K562 (cell line): ENCODE measurements around the gene CACNA1C. TPM values are rescaled to one million over a fixed set of nuclear protein-coding genes. Genes with fewer than 3 reads are reported as not detected.
A peak's percentile ranks its signal among the peaks of the same experiment; 100 is the strongest.

Experiments
- ATAC-seq: fragments of 200-7000 bp; cut with Tn5 transposase; 3 replicates; pipeline ENCODE4 v1.9.1; 2020; ENCODE audit warnings: moderate library complexity
- BruUV-seq: library from RNA; stranded (reverse); fragments of 400-500 nt; replicated peaks from 2 replicates; lab custom pipeline; 2021; lab: Mats Ljungman, UMichigan
- CTCF ChIA-PET: fragments of 300-600 bp; formaldehyde crosslinking; extraction: SDS; loops from one replicate; lab custom pipeline; 2021; ENCODE audit warnings: low intra/inter-chr PET ratio; lab: Yijun Ruan, JAX
- POLR2A ChIA-PET: fragments of 300-600, 350-650 bp; sonication (Branson Sonifier 250); formaldehyde crosslinking; extraction: SDS; loops from one replicate; lab custom pipeline; 2021; ENCODE audit warnings: antibody characterized with exemption, inconsistent platforms; lab: Yijun Ruan, JAX
- DNase-seq, 4 experiments: peaks; one replicate each; pipeline versions ENCODE4 v3.0.0 to v3.0.0-alpha.2; 2011 to 2018; ENCODE audit warnings: low spot score in 3 of 4, mixed read lengths in 3 of 4; ENCODE audit errors: extremely low read depth in 1 of 4
- FAIRE-seq: peaks from 2 replicates; lab custom pipeline; 2011; peaks lifted over from hg19 to GRCh38; lab: Jason Lieb, UNC
- H2AFZ ChIP-seq: 2 replicates; pipeline ENCODE4 v1.6.0; 2011; ENCODE audit warnings: low read depth, low read length, control low read depth, inconsistent platforms
- H3K27ac ChIP-seq: fragments of 200-600 bp; 3 replicates; pipeline ENCODE4 v1.8.0; 2011; ENCODE audit warnings: low read depth, mild to moderate bottlenecking, control low read depth, inconsistent platforms, low read length, moderate library complexity, mixed read lengths; ENCODE audit errors: extremely low read depth
- H3K27me3 ChIP-seq, 2 experiments: fragments of 300-600 bp in 1 of 2; 2 replicates in 1 of 2; 3 replicates in 1 of 2; pipeline versions ENCODE4 v1.6.0 to v1.8.0; 2011; ENCODE audit warnings: inconsistent platforms in 2 of 2, low read length in 2 of 2, mild to moderate bottlenecking in 1 of 2, mixed read lengths in 1 of 2, moderate library complexity in 1 of 2; ENCODE audit not compliant: control insufficient read depth in 2 of 2, insufficient read depth in 2 of 2
- H3K36me3 ChIP-seq: fragments of 300-600 bp; 3 replicates; pipeline ENCODE4 v1.8.0; 2011; ENCODE audit warnings: mild to moderate bottlenecking, low read length, inconsistent platforms; ENCODE audit not compliant: control insufficient read depth, insufficient read depth
- H3K4me1 ChIP-seq, 2 experiments: fragments of 200-600 bp in 1 of 2; replicated peaks in 1 of 2; 2 replicates in 1 of 2; 3 replicates in 1 of 2; pipeline versions ENCODE4 v1.5.1 to v1.8.0; 2011; ENCODE audit warnings: inconsistent platforms in 2 of 2, low read length in 2 of 2, mild to moderate bottlenecking in 1 of 2, mixed read lengths in 1 of 2, moderate library complexity in 1 of 2; ENCODE audit not compliant: control insufficient read depth in 2 of 2, insufficient read depth in 2 of 2
- H3K4me2 ChIP-seq: 2 replicates; pipeline ENCODE4 v1.6.1; 2011; ENCODE audit warnings: low read length, control low read depth, inconsistent platforms, mixed read lengths; ENCODE audit not compliant: insufficient read depth
- H3K4me3 ChIP-seq: fragments of 200-600 bp; sonication (generic), shearing (Covaris generic); 2 replicates; pipeline ENCODE4 v1.5.1; 2016; ENCODE audit warnings: control low read depth, inconsistent platforms
- H3K79me2 ChIP-seq: fragments of 200-600 bp; 3 replicates; pipeline ENCODE4 v1.8.0; 2011; ENCODE audit warnings: low read length, inconsistent platforms; ENCODE audit not compliant: control insufficient read depth, insufficient read depth
- H3K9ac ChIP-seq, 2 experiments: 2 replicates each; pipeline versions ENCODE4 v1.6.0 to v1.6.1; 2011; ENCODE audit warnings: low read depth in 2 of 2, low read length in 2 of 2, control low read depth in 1 of 2, inconsistent platforms in 1 of 2, mild to moderate bottlenecking in 1 of 2, mixed read lengths in 1 of 2; ENCODE audit not compliant: insufficient read depth in 1 of 2
- H3K9me1 ChIP-seq: one replicate; pipeline ENCODE4 v1.6.0; 2011; ENCODE audit warnings: inconsistent platforms, mild to moderate bottlenecking, low read length, moderate library complexity; ENCODE audit not compliant: control insufficient read depth, insufficient read depth
- H3K9me3 ChIP-seq: replicated peaks from 2 replicates; pipeline ENCODE4 v1.5.1; 2011; ENCODE audit warnings: low read depth, low read length, inconsistent platforms; ENCODE audit not compliant: control insufficient read depth, insufficient read depth
- H4K20me1 ChIP-seq: replicated peaks from 2 replicates; pipeline ENCODE4 v1.6.1; 2011; ENCODE audit warnings: low read length, inconsistent platforms, mixed read lengths; ENCODE audit not compliant: control insufficient read depth, insufficient read depth
- RFX1 ChIP-seq: fragments of 450-650 bp; IDR thresholded peaks from 2 replicates; pipeline ENCODE4 v1.6.1; 2016; ENCODE audit warnings: mild to moderate bottlenecking, moderate library complexity
- XRCC4 ChIP-seq: IDR thresholded peaks from one replicate; pipeline ENCODE4 v1.6.1; 2011; ENCODE audit not compliant: insufficient read depth, insufficient read length; ENCODE audit errors: extremely low read depth
- whole genome bisulfite sequencing: fragments of 100-300 bp; shearing (Covaris generic); methylation state at CpG from one replicate; pipeline ENCODE4 v1.1.6; 2016; ENCODE audit warnings: low coverage, mixed read lengths; ENCODE audit not compliant: insufficient coverage; ENCODE audit errors: missing lambda C conversion rate; 5-methylcytosine and 5-hydroxymethylcytosine counted together
- in situ Hi-C: fragments of 300-500 bp; cut with MboI; formaldehyde crosslinking; loops from 4 replicates; pipeline ENCODE4 v1.15.0; 2018; ENCODE audit warnings: inconsistent platforms, mixed read lengths
- intact Hi-C: fragments of 100-400 bp; cut with micrococcal nuclease; formaldehyde crosslinking; loops from 2 replicates; pipeline ENCODE4 v1.14.2; 2022
- polyA plus RNA-seq, 8 experiments: library from polyadenylated mRNA; depleted of rRNA in 4 of 8; stranded (reverse) in 5 of 8; unstranded in 3 of 8; fragments of >200 nt; fragmentation: Nextera tagmentation in 2 of 8; fragmentation: Illumina TruSeq in 1 of 8; extraction: Ambion mirVana in 2 of 8; extraction: Trizol in 1 of 8; gene quantifications; 2 replicates each; pipeline versions ENCODE4 v1.2.1 to v1.2.3, GENCODE V29; 2011 to 2014; ENCODE audit warnings: inconsistent platforms in 1 of 8, missing spikeins in 1 of 8
- total RNA-seq, 7 experiments: library from RNA; depleted of rRNA in 6 of 7; stranded (reverse); fragments of >200 nt in 6 of 7; fragmentation: Illumina TruSeq in 2 of 7; extraction: Trizol in 2 of 7; gene quantifications; 2 replicates each; pipeline versions ENCODE4 v1.2.1 to v1.2.3, GENCODE V29; 2011 to 2021; ENCODE audit warnings: low replicate concordance in 1 of 7
- TF ChIP-seq, protein P1 (sequence below): fragments of 200-800 bp; sonication (Bioruptor generic); IDR thresholded peaks from 2 replicates; pipeline ENCODE4 v1.6.1; 2017; ENCODE audit warnings: missing genetic modification characterization, missing compliant biosample characterization
- TF ChIP-seq, protein P2 (sequence below): sonication (generic); IDR thresholded peaks from 2 replicates; pipeline ENCODE4 v1.6.1; 2016

The CACNA1C gene
- total and polyA plus RNA-seq, 9 of the 15 experiments (the other 6 are each of a cell fraction or from before 2014, with no cell fraction given), result not detected

DNA sequence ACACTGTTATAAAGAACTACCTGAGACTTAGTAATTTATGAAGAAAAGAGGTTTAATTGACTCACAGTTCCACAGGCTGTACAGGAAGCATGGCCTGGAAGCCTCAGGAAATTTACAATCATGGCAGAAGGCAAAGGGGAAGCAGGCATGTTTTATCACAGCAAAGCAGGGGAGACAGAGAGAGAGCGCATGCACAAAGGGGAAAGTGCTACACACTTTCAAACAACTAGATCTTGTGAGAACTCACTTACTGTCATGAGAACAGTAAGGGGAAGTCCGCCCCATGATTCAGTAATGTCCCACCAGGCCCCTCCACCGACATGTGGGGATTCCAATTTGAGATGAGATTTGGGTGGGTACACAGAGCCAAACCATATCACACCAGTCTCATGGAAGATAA is 313.9 kb downstream of the CACNA1C start (continued):
- TF ChIP-seq, protein P1, sequence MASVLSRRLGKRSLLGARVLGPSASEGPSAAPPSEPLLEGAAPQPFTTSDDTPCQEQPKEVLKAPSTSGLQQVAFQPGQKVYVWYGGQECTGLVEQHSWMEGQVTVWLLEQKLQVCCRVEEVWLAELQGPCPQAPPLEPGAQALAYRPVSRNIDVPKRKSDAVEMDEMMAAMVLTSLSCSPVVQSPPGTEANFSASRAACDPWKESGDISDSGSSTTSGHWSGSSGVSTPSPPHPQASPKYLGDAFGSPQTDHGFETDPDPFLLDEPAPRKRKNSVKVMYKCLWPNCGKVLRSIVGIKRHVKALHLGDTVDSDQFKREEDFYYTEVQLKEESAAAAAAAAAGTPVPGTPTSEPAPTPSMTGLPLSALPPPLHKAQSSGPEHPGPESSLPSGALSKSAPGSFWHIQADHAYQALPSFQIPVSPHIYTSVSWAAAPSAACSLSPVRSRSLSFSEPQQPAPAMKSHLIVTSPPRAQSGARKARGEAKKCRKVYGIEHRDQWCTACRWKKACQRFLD (CRISPR knock-in tag), result no peak

DNA sequence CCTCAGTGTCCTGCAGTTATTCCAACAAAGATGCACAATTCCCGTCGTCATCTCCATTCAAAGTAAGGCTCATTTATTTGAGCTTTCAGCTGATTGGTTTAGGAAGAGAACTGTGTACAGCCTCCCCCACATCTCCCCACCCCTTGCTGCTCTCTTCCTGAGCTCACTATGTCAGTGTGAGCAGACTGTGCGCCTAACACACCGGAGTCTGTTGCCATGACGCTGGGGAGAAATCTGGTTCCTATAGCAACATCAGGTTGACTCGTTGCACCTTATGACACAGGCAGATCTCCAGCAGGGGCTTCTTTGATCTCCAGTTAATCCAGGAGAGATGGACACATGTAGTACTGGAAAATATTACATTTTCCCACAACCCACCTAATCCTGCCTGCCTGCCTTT is 319.4 kb downstream of the CACNA1C start:
- CTCF ChIA-PET, result no interaction called here
- Histone ChIP-seq H3K4me3 (no peak overlapping the region), H3K4me2 (no peak overlapping the region), H3K4me1 (no peaks in the 10 kb centered on the region), H3K27ac (no peak overlapping the region), H3K79me2 (no peaks in the 10 kb centered on the region), H3K9me3 (no peaks in the 10 kb centered on the region), H4K20me1 (no peaks in the 10 kb centered on the region), H3K27me3 (peaks cover 2 to 20% of the 10 kb centered on the region in 2 experiments; a peak in 2 of 5 replicates), H3K9ac (no peak overlapping the region), H3K9me1 (no peaks in the 10 kb centered on the region), H2AFZ (no peak overlapping the region), H3K36me3 (no peaks in the 10 kb centered on the region)
- intact Hi-C loops (no loop called here), in situ Hi-C loops (no loop called here)
- 0% methylated on average over 6 of the region's 6 CpGs for WGBS
- ATAC-seq (no peak), FAIRE-seq (no peak), DNase-seq (no peak)
- POLR2A ChIA-PET, result no interaction called here
- TF ChIP-seq XRCC4, result no peak
- peak; percentile 45 for TF ChIP-seq RFX1
- TF ChIP-seq, protein P2, sequence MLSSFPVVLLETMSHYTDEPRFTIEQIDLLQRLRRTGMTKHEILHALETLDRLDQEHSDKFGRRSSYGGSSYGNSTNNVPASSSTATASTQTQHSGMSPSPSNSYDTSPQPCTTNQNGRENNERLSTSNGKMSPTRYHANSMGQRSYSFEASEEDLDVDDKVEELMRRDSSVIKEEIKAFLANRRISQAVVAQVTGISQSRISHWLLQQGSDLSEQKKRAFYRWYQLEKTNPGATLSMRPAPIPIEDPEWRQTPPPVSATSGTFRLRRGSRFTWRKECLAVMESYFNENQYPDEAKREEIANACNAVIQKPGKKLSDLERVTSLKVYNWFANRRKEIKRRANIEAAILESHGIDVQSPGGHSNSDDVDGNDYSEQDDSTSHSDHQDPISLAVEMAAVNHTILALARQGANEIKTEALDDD, result no peak
- no TSS peak for BruUV-seq
